Kasumi-1 (cell line): Measurements from ENCODE around the gene TMC7.
"Not testable (repeated sequence)": the region's sequence is repeated elsewhere in the genome, so short reads cannot be mapped to it uniquely, and the experiment has no call there.

Experiments
- DNase-seq, 2 experiments: peaks; one replicate each; lab custom pipeline; 2025; lab: John Stamatoyannopoulos, UW

TMC7 gene

DNA sequence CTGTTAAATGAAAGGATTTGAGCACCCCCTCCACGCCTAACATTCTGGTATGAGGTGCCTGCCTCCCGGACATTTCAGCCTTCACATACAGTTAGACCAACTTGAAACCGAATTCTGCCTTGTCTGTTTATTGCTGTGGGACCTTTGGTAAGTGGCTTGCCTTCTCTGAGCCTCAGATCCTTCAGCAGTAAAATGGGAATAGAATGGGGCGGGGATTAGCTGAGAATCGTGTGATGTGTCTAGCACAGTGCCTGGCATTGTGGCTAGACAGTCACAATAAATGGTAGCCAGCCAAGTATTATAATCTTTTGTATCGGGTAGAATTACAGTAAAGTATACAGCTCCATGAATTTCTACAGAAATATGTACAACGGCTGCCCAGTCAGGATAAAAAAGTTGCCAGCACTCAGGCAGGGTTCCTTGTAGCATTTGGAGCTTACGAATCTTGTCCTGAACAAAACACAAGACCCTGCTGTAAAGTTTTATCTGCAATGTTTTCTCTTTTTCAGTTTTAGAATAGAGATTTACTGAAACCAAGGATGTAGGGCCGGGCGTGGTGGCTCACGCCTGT is 786 bp downstream of the TMC7 start:
- DNase-seq: no peak

DNA sequence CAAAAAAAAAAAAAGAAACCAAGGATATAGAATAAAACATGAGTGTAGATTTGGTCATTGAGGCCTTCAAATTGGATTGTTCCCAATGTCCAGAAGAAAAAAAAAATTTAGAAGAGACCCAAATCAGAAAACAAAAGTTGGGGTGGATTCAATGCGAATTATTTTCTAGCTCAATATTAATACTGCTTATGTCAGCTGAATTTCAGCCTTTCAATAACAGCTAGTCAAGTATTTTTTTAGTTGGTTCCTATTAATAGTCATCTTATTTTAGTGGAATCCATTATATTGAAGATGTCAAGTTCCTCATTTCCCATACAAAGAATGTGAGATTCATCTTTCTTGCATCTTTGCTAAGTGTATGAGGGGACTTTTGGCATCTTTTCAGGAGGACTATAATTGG is 1.5 kb downstream of the TMC7 start:
- DNase-seq: not testable (repeated sequence)

DNA sequence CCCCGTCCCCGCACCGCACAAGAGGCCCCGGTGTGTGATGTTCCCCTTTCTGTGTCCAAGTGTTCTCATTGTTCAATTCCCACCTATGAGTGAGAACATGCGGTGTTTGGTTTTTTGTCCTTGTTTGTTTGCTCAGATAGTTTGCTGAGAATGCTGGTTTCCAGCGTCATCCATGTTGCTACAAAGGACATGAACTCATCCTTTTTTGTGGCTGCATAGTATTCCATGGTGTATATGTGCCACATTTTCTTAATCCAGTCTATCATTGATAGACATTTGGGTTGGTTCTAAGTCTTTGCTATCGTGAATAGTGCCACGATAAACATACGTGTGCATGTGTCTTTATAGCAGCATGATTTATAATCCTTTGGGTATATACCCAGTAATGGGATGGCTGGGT is 8.0 kb downstream of the TMC7 start:
- DNase-seq: not testable (repeated sequence)

DNA sequence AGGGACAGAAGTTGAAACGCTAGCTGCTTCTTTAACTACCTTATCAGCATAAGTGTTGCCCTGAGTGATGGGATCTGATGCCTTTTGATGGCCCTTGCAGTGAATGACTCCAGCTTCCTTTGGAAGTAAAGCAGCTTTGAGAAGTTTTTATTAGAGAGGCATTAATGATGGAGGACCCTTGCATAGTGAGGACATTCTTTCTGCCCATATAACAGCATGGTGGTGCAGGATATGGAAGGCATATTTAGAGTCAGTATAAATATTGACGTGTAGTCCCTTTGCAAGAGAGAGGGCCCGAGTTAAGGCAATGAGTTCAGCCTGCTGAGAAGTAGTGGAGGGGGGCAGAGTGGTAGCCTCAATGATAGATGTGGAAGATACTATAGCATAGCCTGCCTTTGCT is 9.8 kb downstream of the TMC7 start:
- DNase-seq: not testable (repeated sequence)

DNA sequence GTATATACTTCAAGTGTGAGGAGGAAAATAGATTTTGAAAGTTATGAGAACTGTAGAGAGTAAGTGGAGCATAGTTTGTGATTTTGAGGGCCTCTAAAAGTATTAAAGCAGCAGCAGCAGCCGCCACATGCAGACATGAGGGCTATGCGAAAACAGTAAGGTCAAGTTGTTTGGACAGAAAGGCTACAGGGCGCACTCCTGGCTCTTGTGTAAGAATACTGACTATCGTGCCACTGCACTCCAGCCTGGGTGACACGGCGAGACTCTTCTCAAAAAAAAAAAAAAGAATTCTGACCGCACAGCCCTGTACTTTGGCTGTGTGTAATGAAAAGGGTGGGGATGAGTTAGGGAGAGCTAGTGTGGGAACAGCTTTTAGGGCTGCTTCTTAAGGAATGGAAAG is 10.4 kb downstream of the TMC7 start:
- DNase-seq: not testable (repeated sequence)

GRCh38 chr16:18995406-18995805 is 11.7 kb downstream of the TMC7 start:
- not testable (repeated sequence) for DNase-seq

DNA sequence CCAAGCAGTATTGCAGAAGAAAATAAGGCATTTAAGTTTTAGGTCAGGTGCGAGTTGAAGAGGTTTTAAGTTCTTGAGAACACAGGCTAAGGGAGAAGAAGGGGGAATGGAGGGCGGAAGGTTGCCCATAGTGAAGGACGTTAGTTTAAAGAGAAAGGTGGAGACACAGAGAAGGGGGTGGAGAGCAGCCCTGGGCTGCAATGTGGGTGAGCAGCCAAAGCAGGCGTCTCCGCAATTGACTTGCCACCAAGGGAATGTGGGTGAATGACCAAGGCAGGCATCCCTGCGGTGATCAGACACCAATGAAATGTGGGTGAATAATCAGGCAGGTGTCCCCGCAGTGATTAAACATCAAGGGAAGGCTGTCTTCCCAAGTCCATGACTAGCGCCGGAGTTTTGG is 12.8 kb downstream of the TMC7 start:
- DNase-seq: not testable (repeated sequence)

- not testable (repeated sequence) for DNase-seq
These were observed 13.3 kb downstream of the TMC7 start for GRCh38 chr16:18997001-18997400.

DNA sequence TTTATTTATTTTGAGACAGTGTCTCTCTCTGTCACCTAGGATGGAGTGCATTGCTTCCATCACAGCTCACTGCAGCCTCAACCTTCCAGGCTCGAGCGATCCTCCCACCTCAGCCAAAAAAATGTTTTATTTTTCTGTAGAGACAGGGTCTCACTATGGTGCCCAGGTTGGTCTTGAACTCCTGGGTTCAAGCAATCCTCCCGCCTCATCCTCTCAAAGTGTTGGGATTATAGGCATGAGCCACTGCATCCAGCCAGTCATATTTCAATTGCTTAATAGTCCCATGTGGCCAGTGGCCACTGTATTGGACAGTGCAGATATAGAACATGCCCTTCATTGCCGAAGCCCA is 15.3 kb downstream of the TMC7 start:
- DNase-seq: no peak

GRCh38 chr16:19001788-19002187 is 18.1 kb downstream of the TMC7 start:
- DNase-seq: no peak

DNA sequence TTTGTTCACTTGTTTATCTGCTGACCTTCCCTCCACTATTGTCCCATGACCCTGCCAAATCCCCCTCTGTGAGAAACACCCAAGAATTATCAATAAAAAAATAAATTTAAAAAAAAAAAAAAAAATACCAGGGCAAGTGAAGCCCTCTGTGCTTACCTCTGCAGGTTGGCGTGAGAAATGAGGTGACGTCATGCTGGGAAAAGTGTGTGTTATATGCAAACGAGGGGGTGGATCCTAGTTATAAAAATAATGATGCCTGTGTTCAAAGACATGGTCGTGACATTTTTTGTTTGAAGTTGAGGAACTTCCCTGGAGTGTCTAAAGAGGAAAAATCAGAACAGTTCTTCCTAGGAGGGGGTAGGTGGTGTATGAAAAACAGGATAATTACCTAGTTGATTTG is 20.2 kb downstream of the TMC7 start:
- DNase-seq: no peak

DNA sequence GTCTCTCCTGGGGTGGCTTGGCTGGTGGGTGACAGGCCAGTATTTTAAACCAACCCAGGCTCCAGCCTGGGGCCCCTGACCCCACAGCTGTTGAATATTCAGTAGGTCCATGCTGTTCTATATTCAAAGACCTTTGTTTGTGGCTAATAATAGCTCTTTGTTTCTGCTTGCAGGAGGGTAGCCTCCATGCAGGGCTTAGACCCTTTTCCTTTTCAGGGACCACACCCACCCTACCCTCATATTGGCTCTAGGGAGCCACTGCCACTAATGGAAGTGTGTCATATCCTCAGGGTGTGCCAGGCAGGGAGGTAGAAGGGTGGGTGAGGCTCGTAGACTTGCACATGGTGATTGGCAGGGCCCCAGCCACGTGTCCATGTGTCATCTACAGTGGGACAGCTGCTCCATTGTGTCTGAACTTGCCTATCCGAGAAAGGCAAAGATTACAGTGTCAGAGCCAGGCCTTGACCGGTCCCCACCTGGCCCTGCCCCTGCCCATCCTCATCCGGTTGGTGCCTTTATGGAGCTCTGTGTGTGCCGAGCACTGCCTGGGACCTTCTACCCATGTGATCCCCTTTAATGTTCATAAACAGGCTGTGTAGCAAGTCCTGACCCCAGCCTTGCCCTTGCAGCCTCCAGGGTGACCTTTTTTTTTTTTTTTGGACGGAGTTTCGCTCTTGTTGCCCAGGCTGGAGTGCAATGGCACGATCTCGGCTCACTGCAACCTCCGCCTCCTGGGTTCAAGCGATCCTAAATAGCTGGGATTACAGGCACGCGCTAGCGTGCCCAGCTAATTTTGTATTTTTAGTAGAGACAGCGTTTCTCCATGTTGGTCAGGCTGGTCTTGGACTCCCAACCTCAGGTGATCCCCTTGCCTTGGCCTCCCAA is 22.1 kb downstream of the TMC7 start:
- no peak for DNase-seq

- no peak for DNase-seq
These were observed 22.9 kb downstream of the TMC7 start for GRCh38 chr16:19006446-19007315.

DNA sequence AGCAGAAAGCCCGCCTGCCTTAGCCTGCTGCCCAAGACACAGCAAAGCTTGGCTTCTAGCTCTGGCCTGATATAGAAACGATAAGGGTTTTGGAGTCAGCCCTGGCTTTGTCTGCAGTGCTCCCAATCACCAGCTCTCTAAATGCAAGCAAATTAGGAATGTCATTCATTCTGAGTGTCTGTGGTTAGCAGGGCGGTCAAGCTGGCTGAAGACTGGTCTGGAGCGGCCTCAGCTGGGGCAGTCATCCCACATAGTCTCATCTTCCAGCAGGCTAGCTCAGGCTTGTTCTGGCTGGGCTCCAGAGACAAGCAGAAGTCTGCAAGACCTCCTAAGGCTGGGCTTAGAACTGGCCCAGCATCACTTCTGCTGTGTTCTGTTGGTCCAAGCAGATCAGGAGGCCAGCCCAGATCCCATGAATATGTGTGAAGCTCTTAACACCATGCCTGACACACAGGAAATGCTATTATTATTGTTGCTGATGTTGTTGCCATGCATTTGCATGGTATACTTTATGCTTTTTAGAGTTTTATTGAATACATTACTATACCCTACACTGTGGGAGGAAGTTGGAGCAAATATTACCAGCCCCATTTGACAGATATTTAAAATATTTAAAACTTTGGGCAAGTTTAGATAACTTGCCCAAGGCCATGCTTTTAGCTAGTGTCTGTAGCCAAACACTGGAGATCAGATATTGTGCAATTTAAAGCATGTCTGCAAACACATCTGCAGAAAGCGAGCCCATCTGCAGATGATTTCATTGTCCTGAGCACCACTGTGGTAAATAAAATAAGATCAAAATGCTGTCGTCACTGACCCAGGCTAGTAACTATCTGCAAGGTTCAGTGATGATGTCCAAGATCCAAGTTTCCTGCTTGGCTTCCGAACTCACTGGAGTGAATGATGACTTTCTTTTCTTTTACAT is 24.8 kb downstream of the TMC7 start:
- DNase-seq: no peak

GRCh38 chr16:19011169-19011731 is 27.5 kb downstream of the TMC7 start:
- no peak for DNase-seq

GRCh38 chr16:19014461-19014860 is 30.7 kb downstream of the TMC7 start:
- peak; percentile 63 to 75 for DNase-seq

DNA sequence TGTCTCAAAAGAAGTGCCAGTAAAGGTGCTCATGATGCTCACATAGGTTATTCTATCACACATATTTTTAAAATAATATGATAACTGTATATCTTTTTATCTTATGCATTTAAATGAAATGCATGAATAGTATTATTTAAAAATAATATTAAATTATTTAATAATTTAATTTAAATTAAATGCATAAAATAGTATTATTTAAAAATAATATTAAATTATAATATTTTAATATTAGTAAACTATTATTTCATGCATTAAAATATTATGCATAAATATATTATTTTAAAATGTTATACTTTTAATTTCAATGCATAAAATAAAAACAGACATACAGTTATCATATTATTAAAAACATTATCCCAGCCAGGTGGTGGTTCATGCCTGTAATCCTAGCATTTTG is 33.4 kb downstream of the TMC7 start:
- DNase-seq: no peak

GRCh38 chr16:19020689-19021088 is 37.0 kb downstream of the TMC7 start:
- DNase-seq: no peak

DNA sequence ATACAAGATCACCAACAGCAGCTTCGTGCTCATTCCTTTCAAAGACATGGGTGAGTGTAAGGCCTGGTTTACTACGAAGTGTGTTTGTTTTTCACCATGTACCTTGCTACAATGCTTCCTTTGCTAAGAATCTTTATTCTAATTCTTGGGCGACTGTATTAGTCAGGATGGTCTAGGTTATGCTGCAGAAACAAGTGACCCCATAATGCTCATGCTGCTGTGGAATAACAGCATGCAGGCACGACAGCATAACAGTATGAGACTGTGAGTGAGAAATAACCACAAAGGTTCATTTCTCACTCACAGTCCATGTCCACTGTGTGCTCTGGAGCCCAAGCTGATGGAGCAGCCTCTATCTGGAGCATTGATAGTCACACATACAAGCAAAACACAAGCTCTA is 38.0 kb downstream of the TMC7 start:
- no peak for DNase-seq

- DNase-seq: no peak
These were observed 43.7 kb downstream of the TMC7 start for GRCh38 chr16:19027416-19027815.

DNA sequence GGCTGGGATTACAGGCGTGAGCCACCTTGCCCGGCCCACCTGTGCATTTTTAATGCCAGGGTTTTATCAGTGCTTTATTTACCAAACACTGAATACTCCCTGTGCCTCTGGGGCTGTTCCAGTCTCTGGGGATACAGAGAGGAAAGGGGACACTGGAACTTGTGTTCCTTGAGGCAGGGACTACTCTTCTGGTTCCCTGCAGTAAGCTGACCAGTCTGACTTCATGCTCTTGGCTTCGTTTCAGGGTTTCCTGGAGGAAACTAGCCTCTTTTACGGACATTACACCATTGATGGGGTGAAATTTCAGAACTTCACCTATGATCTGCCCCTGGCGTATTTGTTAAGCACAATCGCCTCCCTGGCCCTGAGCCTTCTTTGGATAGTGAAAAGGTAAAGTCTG is 46.2 kb downstream of the TMC7 start:
- no peak for DNase-seq
